SK-N-SH (cell line): ENCODE measurements around the gene LCN1. TPM values are rescaled to one million over a fixed set of nuclear protein-coding genes. Genes with fewer than 3 reads are reported as not detected.

ENCODE experiments used
- CTCF ChIA-PET: fragments of 300-600, 350-600 bp; formaldehyde crosslinking; extraction: SDS; loops from one replicate; lab custom pipeline; 2021; lab: Yijun Ruan, JAX
- POLR2A ChIA-PET: fragments of 350-600 bp; sonication (Branson Sonifier 250); formaldehyde crosslinking; extraction: SDS; loops from one replicate; lab custom pipeline; 2020; ENCODE audit warnings: antibody characterized with exemption, inconsistent platforms; lab: Yijun Ruan, JAX
- DNase-seq: peaks from one replicate; pipeline ENCODE4 v3.0.0; 2012
- H2AFZ ChIP-seq: fragments of 200-600 bp; sonication (generic); 2 replicates; pipeline ENCODE4 v1.8.1; 2016; ENCODE audit warnings: antibody characterized with exemption, mild to moderate bottlenecking, low read depth
- H3F3A ChIP-seq: fragments of 200-600 bp; sonication (generic); replicated peaks from 2 replicates; pipeline ENCODE3; 2016; ENCODE audit warnings: antibody characterized with exemption, mild to moderate bottlenecking; ENCODE audit not compliant: insufficient read depth
- H3K27ac ChIP-seq, 2 experiments: fragments of 200-500 bp in 1 of 2; fragments of 200-600 bp in 1 of 2; sonication (Bioruptor generic) in 1 of 2; sonication (generic), shearing (Covaris generic) in 1 of 2; 2 replicates each; pipeline versions ENCODE4 v1.5.1 to v1.6.1; 2014 to 2016; ENCODE audit warnings: low read depth in 2 of 2, inconsistent platforms in 1 of 2, low read length in 1 of 2, mild to moderate bottlenecking in 1 of 2, mixed read lengths in 1 of 2
- H3K27me3 ChIP-seq: fragments of 200-600 bp; sonication (generic), shearing (Covaris generic); 2 replicates; pipeline ENCODE4 v1.6.1; 2016; ENCODE audit warnings: mixed run types; ENCODE audit not compliant: insufficient read depth
- H3K36me3 ChIP-seq, 2 experiments: fragments of 200-500 bp in 1 of 2; fragments of 200-600 bp in 1 of 2; sonication (Bioruptor generic) in 1 of 2; sonication (generic) in 1 of 2; replicated peaks in 1 of 2; 2 replicates each; pipeline versions ENCODE3 to v1.5.1; 2014 to 2016; ENCODE audit warnings: low read length in 1 of 2, mild to moderate bottlenecking in 1 of 2; ENCODE audit not compliant: insufficient read depth in 2 of 2, control insufficient read depth in 1 of 2
- H3K4me1 ChIP-seq, 2 experiments: fragments of 200-500 bp in 1 of 2; fragments of 200-600 bp in 1 of 2; sonication (Bioruptor generic) in 1 of 2; sonication (generic), shearing (Covaris generic) in 1 of 2; 2 replicates each; pipeline versions ENCODE4 v1.5.1 to v1.6.1; 2014 to 2016; ENCODE audit warnings: low read depth in 1 of 2, low read length in 1 of 2, mixed run types in 1 of 2; ENCODE audit not compliant: insufficient read depth in 2 of 2, control insufficient read depth in 1 of 2
- H3K4me2 ChIP-seq: fragments of 200-600 bp; sonication (generic), shearing (Covaris generic); 2 replicates; pipeline ENCODE4 v1.6.1; 2017; ENCODE audit warnings: mixed run types
- H3K4me3 ChIP-seq, 2 experiments: fragments of 200-500 bp in 1 of 2; fragments of 200-600 bp in 1 of 2; sonication (Bioruptor generic) in 1 of 2; sonication (generic), shearing (Covaris generic) in 1 of 2; 2 replicates each; pipeline versions ENCODE4 v1.5.1 to v1.8.1; 2014 to 2016; ENCODE audit warnings: low read depth in 2 of 2, inconsistent platforms in 1 of 2, low read length in 1 of 2, mild to moderate bottlenecking in 1 of 2, mixed read lengths in 1 of 2, moderate library complexity in 1 of 2
- H3K79me2 ChIP-seq: fragments of 200-600 bp; sonication (generic); 2 replicates; pipeline ENCODE4 v1.8.1; 2017; ENCODE audit warnings: mild to moderate bottlenecking; ENCODE audit not compliant: insufficient read depth
- H3K9ac ChIP-seq: fragments of 200-600 bp; sonication (generic); 2 replicates; pipeline ENCODE4 v1.6.1; 2017; ENCODE audit warnings: mixed run types
- H3K9me2 ChIP-seq: fragments of 200-600 bp; sonication (generic); 2 replicates; pipeline ENCODE4 v1.6.1; 2017; ENCODE audit warnings: mixed run types
- H3K9me3 ChIP-seq: fragments of 200-600 bp; sonication (generic); 2 replicates; pipeline ENCODE4 v1.6.1; 2017; ENCODE audit warnings: mixed run types, mild to moderate bottlenecking, moderate library complexity
- H4K20me1 ChIP-seq: fragments of 200-600 bp; sonication (generic); 2 replicates; pipeline ENCODE4 v1.6.1; 2017; ENCODE audit warnings: mild to moderate bottlenecking, mixed run types; ENCODE audit not compliant: insufficient read depth
- CTCF ChIP-seq: fragments of 200-600 bp; sonication (generic); IDR thresholded peaks from 2 replicates; pipeline ENCODE4 v1.6.1; 2017; ENCODE audit warnings: antibody characterized with exemption, mild to moderate bottlenecking, moderate library complexity
- EP300 ChIP-seq, 2 experiments: IDR thresholded peaks; 2 replicates each; pipeline versions ENCODE4 v1.4.0 to v1.6.1; 2012; ENCODE audit warnings: borderline replicate concordance in 1 of 2, low read depth in 1 of 2, low read length in 1 of 2
- EZH2phosphoT487 ChIP-seq: fragments of 200-600 bp; sonication (generic); IDR thresholded peaks from 2 replicates; pipeline ENCODE4 v1.6.1; 2017; ENCODE audit warnings: low read depth, mixed run types, mild to moderate bottlenecking, antibody characterized with exemption, moderate library complexity, borderline replicate concordance
- FOXJ3 ChIP-seq: sonication (generic); formaldehyde crosslinking; IDR thresholded peaks from 2 replicates; pipeline ENCODE4 v1.5.1; 2020; ENCODE audit warnings: mild to moderate bottlenecking, missing genetic modification reagents
- MAX ChIP-seq: IDR thresholded peaks from 2 replicates; pipeline ENCODE4 v1.4.0; 2012; ENCODE audit warnings: low read depth
- MEF2A ChIP-seq: IDR thresholded peaks from 2 replicates; pipeline ENCODE4 v1.4.0; 2012; ENCODE audit warnings: low read depth, borderline replicate concordance
- NRF1 ChIP-seq: IDR thresholded peaks from 2 replicates; pipeline ENCODE4 v1.6.1; 2012; ENCODE audit warnings: low read depth, mild to moderate bottlenecking, low read length
- PBX3 ChIP-seq: IDR thresholded peaks from 2 replicates; pipeline ENCODE4; 2012
- REST ChIP-seq: IDR thresholded peaks from 2 replicates; pipeline ENCODE4 v1.6.1; 2012; ENCODE audit warnings: mild to moderate bottlenecking, low read depth, low read length, moderate library complexity
- RFX5 ChIP-seq: IDR thresholded peaks from 2 replicates; pipeline ENCODE4 v1.6.1; 2012; ENCODE audit warnings: mild to moderate bottlenecking, improper control_type of control experiment, low read length
- RXRA ChIP-seq: IDR thresholded peaks from 2 replicates; pipeline ENCODE4 v1.4.0; 2012; ENCODE audit warnings: low read depth, mild to moderate bottlenecking, borderline replicate concordance
- TCF12 ChIP-seq: IDR thresholded peaks from 2 replicates; pipeline ENCODE4 v1.4.0; 2012
- TEAD4 ChIP-seq: IDR thresholded peaks from 2 replicates; pipeline ENCODE4 v1.4.0; 2012; ENCODE audit warnings: mild to moderate bottlenecking, borderline replicate concordance; ENCODE audit not compliant: insufficient read depth
- YY1 ChIP-seq: IDR thresholded peaks from 2 replicates; pipeline ENCODE4 v1.4.0; 2012; ENCODE audit warnings: low read depth, mild to moderate bottlenecking
- ZBTB33 ChIP-seq: IDR thresholded peaks from 2 replicates; pipeline ENCODE4 v1.4.0; 2012; ENCODE audit warnings: low read depth, borderline replicate concordance
- WGBS: methylation state at CpG from one replicate; pipeline ENCODE4 v1.1.6; 2017; ENCODE audit warnings: low lambda C conversion rate; 5-methylcytosine and 5-hydroxymethylcytosine counted together
- polyA plus RNA-seq, 3 experiments: library from polyadenylated mRNA; depleted of rRNA; stranded (reverse); fragments of >200 nt; gene quantifications; 2 replicates each; pipeline ENCODE4 v1.2.3, GENCODE V29; 2012

Gene LCN1
- polyA plus RNA-seq, 1 of the 3 experiments (the other 2 are of a cell fraction), result not detected

GRCh38 chr9:135482015-135482754 is 39.1 kb upstream of the LCN1 start (continued):
- TF ChIP-seq EZH2phosphoT487, result no peak
- TF ChIP-seq FOXJ3 (CRISPR knock-in tag), result no peak
- no peak for TF ChIP-seq TEAD4
- TF ChIP-seq PBX3, result no peak

GRCh38 chr9:135484460-135485277 is 36.6 kb upstream of the LCN1 start:
- H4K20me1 ChIP-seq, result peaks cover 7% of the 10 kb centered on the region; the same call in 1 of the 2 replicates
- no peak overlapping the region for H3K9ac ChIP-seq
- ChIA-PET POLR2A (no interaction called here), CTCF (no interaction called here)
- no peak overlapping the region for H3K27ac ChIP-seq
- TF ChIP-seq MEF2A (no peak), EP300 (IDR thresholded peaks at IDR 0.05; ENCODE audit: borderline replicate concordance in 1 of 2, low read depth in 1 of 2, low read length in 1 of 2) (no peak), CTCF (no peak), TCF12 (no peak), YY1 (no peak), RXRA (no peak), REST (no peak), ZBTB33 (no peak), RFX5 (no peak), NRF1 (no peak), MAX (no peak)
- H3F3A ChIP-seq, result no peaks in the 10 kb centered on the region
- H3K27me3 ChIP-seq, result no peaks in the 10 kb centered on the region
- no peaks in the 10 kb centered on the region for H3K9me3 ChIP-seq
- peaks cover 7 to 58% of the 10 kb centered on the region in 2 experiments for H3K36me3 ChIP-seq
- peaks cover 32% of the 10 kb centered on the region for H3K79me2 ChIP-seq
- DNase-seq, result no peak
- H3K9me2 ChIP-seq, result no peaks in the 10 kb centered on the region
- 94% methylated on average over 35 of the region's 47 CpGs for WGBS
- no peak overlapping the region for H3K4me3 ChIP-seq
- H3K4me2 ChIP-seq, result no peak overlapping the region
- H3K4me1 ChIP-seq, result peaks cover 6 to 7% of the 10 kb centered on the region in 2 experiments; a peak in 2 of 4 replicates
- H2AFZ ChIP-seq, result no peak overlapping the region
